ENCODE results near the gene AGBL4.
"Not testable (repeated sequence)": the region's sequence is repeated elsewhere in the genome, so short reads cannot be mapped to it uniquely, and the experiment has no call there.

Gene AGBL4

DNA sequence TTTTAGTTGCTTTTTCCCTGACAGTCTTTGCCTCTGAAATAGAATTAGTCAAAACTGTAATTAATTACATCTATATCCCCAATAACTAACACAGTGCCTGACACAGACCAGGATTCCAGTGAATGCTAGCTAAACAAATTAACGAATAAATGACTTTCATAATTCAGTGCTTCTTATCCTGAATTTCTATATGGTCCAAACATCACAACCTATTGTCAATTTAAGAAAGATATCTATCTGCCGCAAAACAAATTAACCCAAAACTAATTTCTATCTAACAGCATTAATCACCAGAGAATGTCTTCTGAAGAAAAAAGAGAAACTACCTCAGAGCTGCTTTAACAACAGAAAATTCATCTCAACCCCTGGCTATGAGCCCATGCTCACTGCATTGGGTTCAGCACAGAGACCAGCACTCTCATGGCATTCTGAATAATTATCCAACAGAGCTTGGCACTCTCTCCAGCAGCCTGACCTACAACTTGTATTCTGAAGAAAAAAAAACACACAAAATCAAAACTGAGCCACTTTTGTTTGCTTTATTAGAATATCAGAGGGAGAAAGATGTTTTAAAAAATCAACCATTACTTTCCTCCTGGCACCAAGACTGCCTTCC, 699.7 kb downstream of the AGBL4 start:
- TF ChIP-seq, protein P1, sequence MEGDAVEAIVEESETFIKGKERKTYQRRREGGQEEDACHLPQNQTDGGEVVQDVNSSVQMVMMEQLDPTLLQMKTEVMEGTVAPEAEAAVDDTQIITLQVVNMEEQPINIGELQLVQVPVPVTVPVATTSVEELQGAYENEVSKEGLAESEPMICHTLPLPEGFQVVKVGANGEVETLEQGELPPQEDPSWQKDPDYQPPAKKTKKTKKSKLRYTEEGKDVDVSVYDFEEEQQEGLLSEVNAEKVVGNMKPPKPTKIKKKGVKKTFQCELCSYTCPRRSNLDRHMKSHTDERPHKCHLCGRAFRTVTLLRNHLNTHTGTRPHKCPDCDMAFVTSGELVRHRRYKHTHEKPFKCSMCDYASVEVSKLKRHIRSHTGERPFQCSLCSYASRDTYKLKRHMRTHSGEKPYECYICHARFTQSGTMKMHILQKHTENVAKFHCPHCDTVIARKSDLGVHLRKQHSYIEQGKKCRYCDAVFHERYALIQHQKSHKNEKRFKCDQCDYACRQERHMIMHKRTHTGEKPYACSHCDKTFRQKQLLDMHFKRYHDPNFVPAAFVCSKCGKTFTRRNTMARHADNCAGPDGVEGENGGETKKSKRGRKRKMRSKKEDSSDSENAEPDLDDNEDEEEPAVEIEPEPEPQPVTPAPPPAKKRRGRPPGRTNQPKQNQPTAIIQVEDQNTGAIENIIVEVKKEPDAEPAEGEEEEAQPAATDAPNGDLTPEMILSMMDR (IDR thresholded peaks at IDR 0.05; ENCODE audit: insufficient read depth, missing control alignments): no peak
- FAIRE-seq (no peak), DNase-seq (ENCODE audit: insufficient read length, low spot score) (no peak)

DNA sequence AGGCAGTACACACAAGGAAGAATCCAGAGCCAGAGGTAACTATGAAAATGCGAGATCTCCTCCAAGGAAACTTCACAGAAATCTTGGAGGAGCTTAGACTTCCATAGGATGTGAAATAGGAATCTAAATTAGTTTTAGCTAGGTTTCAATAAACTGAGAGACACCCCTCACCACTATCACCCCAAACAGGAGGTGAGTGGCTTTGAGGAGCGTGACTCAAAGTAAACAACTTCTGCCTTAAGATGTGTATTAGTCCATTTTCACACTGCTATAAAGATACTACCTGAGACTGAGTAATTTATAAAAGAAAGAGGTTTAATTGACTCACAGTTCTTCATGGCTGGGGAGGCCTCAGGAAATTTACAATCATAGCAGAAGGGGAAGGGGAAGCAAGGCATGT, 703.3 kb downstream of the AGBL4 start:
- DNase-seq (ENCODE audit: insufficient read length, low spot score); FAIRE-seq: not testable (repeated sequence)

DNA sequence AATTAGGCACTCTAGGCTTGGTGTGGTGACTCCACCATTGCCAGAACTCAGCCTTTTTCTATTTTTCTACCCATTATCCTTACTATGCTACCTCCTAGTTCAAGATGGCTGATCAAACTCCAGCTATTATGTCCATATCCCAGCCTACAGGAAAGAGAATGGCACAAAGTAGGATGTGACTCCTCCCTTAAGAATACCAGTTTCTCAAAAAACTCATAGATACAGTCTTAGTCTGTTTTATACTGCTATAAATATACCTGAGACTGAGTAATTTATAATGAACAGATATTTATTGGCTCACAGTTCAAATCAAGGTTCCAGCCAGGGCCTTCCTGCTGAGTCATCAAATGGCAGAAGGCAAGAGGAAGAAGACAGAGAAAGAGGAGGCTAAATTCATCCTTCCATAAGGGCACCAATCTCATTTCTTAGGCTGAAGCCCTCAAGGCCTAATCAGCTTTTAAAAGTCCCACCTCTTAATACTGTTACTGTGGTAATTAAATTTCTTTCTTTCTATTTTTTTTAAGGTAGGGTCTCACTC, 704.3 kb downstream of the AGBL4 start:
- no peak for DNase-seq (ENCODE audit: insufficient read length, low spot score)
- TF ChIP-seq, protein P1 (IDR thresholded peaks at IDR 0.05; ENCODE audit: insufficient read depth, missing control alignments): no peak

DNA sequence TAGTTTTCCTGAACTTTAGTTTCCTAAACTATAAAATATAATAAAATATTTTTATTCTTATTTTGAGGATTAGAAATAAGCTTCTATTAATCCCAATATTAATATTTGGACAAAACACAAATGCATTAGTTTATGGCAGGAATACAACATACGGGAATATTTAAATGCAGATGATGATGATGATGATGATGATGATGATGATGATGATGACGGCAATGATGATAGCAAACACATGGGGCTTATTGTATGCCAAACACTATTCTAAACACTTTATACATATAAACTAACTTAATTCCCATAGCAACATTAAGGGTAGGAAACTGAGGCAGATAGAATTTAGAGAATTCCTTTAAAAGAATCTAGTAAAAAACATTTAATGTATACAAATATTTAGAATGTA, 705.5 kb downstream of the AGBL4 start:
- no peak for DNase-seq (ENCODE audit: insufficient read length, low spot score)
- no peak for FAIRE-seq
- TF ChIP-seq, protein P1 (IDR thresholded peaks at IDR 0.05; ENCODE audit: insufficient read depth, missing control alignments): no peak

More for the DNA sequence above, 704.3 kb downstream of the AGBL4 start:
- no peak for FAIRE-seq

DNA sequence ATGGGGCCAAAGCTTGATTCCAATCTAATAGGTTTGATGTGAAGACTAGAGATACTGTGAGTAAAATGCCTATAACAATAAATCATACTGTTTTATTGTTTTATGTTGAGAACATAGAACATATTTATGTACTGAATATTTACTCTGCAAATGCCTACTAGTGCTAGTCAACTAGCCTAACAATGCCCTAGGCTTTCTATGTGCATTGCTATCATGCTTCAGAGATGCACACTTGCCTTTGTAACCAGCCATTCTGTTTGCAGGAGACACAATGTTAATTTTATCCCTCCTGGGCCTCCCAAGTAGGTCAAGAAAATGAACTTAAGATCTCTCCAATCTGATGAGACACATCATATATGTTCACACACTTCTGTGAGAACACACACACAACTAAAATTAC, 716.3 kb downstream of the AGBL4 start:
- no peak for FAIRE-seq
- TF ChIP-seq, protein P1 (IDR thresholded peaks at IDR 0.05; ENCODE audit: insufficient read depth, missing control alignments): no peak
- no peak for DNase-seq (ENCODE audit: insufficient read length, low spot score)

DNA sequence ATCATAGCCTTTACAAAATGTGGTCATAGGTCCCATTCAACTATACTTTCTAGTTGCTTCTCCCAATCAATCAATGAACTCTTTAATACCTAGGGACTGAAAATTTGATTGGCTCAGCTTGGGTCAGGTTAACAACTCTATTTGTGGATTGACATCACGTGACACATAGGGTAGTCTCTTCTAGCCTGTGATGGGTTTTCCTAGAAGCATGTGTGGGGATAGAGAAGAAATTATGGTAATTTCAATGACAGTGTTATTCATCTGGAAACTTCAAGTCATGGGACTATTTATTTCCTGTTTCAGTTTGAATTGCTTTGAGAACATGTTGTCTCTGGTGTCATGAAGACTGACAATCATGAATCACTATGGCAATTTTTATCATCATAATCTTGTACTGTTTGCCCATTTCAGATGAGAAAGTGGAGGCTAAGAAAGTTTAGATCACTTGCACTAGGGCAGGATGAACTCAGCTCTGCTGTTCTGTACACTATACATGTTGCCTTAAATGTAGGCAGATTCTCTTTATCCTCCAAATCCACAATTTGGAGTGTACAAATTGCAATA, 717.2 kb downstream of the AGBL4 start:
- TF ChIP-seq, protein P1 (IDR thresholded peaks at IDR 0.05; ENCODE audit: insufficient read depth, missing control alignments): no peak
- FAIRE-seq: no peak
- no peak for DNase-seq (ENCODE audit: insufficient read length, low spot score)

DNA sequence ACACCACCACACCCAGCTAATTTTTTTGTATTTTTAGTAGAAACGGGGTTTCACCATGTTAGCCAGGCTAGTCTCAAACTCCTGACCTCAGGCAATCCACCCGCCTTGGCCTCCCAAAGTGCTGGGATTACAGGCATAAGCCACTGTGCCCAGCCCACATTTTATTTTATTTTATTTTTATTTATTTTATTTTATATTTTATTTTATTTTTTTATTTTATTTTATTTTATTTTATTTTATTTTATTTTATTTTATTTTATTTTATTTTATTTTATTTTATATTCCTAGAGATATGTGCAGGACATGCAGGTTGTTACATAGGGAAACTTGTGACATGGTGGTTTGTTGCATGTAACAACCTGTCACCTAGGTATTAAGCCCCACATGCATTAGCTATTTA, 721.4 kb downstream of the AGBL4 start:
- not testable (repeated sequence) for FAIRE-seq; DNase-seq (ENCODE audit: insufficient read length, low spot score)

DNA sequence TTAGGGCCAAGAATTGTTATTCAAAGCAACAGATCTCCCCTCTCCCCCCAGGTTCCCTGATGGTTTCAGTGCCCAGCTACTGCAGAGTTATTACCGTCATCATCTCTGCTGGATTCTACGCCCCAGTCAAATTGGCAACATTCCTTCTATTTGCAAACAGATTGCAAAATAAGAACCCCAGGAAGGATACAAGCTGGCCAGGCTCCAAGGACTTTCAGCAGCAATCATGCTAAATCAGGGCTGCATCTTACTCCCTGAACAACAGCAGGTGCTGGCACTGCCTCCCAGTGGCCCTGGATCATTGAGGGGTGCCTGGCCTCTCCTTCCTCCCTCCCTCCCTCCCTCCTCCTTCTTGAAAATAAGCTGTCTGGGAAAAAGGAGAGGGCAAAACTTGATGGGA, 725.5 kb downstream of the AGBL4 start:
- TF ChIP-seq, protein P1 (IDR thresholded peaks at IDR 0.05; ENCODE audit: insufficient read depth, missing control alignments): no peak

More for the DNA sequence above, 725.5 kb downstream of the AGBL4 start:
- FAIRE-seq: no peak
- no peak for DNase-seq (ENCODE audit: insufficient read length, low spot score)

Data from D721Med (cell line).